ENCODE measurements around the gene FAM3C. TPM values are rescaled to one million over a fixed set of nuclear protein-coding genes. Genes with fewer than 3 reads are reported as not detected.
A peak's percentile ranks its signal among the peaks of the same experiment; 100 is the strongest.
"Not testable (repeated sequence)": the region's sequence is repeated elsewhere in the genome, so short reads cannot be mapped to it uniquely, and the experiment has no call there.

Gene FAM3C
- total RNA-seq, 1 donor from 2014 or later, result 89.7 TPM

DNA sequence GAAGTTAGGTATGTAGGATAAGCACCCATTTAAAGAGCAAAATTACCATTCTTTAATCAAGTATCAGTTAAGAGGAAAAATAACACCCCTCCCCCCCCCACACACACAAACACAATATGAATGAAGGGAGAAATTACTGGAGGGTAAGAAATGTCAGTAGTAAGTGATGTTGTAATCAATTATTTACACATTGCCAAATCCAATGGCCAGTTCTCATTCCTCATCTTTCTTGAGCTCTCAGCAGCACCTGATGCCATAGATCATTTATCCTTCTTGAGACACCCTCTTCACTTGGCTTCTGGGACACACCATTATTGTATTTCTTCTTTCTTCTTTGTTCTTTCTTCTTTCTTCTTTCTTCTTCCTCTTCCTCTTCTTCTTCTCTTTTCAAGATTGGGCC is 33.7 kb upstream of the FAM3C start:
- H3K27me3 ChIP-seq (ENCODE audit: control insufficient read depth, insufficient read depth, low read length), result no peaks in the 10 kb centered on the region
- no peak for TF ChIP-seq CTCF (IDR thresholded peaks at IDR 0.05; ENCODE audit: insufficient read depth, low read length, poor library complexity, severe bottlenecking)
- no peak overlapping the region for H3K4me3 ChIP-seq (ENCODE audit: low read depth, low read length)
- no peaks in the 10 kb centered on the region for H3K36me3 ChIP-seq (ENCODE audit: control insufficient read depth, insufficient read depth, low read length)
- no peak for DNase-seq (ENCODE audit: low read depth)

- Histone ChIP-seq H3K36me3 (ENCODE audit: control insufficient read depth, insufficient read depth, low read length) (no peaks in the 10 kb centered on the region), H3K27me3 (ENCODE audit: control insufficient read depth, insufficient read depth, low read length) (no peaks in the 10 kb centered on the region), H3K4me3 (ENCODE audit: low read depth, low read length) (no peak overlapping the region)
- no peak for TF ChIP-seq CTCF (IDR thresholded peaks at IDR 0.05; ENCODE audit: insufficient read depth, low read length, poor library complexity, severe bottlenecking)
- DNase-seq (ENCODE audit: low read depth), result peak; percentile 77
Measured at GRCh38 chr7:121428855-121429489, 32.9 kb upstream of the FAM3C start.

- H3K4me3 ChIP-seq (ENCODE audit: low read depth, low read length); H3K36me3 ChIP-seq (ENCODE audit: control insufficient read depth, insufficient read depth, low read length); DNase-seq (ENCODE audit: low read depth); H3K27me3 ChIP-seq (ENCODE audit: control insufficient read depth, insufficient read depth, low read length): not testable (repeated sequence)
Measured at GRCh38 chr7:121421743-121422142, 25.6 kb upstream of the FAM3C start.

- no peaks in the 10 kb centered on the region for H3K27me3 ChIP-seq (ENCODE audit: control insufficient read depth, insufficient read depth, low read length)
- no peak for DNase-seq (ENCODE audit: low read depth)
- TF ChIP-seq CTCF (IDR thresholded peaks at IDR 0.05; ENCODE audit: insufficient read depth, low read length, poor library complexity, severe bottlenecking), result no peak
- H3K4me3 ChIP-seq (ENCODE audit: low read depth, low read length), result no peak overlapping the region
- H3K36me3 ChIP-seq (ENCODE audit: control insufficient read depth, insufficient read depth, low read length), result no peaks in the 10 kb centered on the region
Measured at GRCh38 chr7:121420976-121421375, 24.9 kb upstream of the FAM3C start.

DNA sequence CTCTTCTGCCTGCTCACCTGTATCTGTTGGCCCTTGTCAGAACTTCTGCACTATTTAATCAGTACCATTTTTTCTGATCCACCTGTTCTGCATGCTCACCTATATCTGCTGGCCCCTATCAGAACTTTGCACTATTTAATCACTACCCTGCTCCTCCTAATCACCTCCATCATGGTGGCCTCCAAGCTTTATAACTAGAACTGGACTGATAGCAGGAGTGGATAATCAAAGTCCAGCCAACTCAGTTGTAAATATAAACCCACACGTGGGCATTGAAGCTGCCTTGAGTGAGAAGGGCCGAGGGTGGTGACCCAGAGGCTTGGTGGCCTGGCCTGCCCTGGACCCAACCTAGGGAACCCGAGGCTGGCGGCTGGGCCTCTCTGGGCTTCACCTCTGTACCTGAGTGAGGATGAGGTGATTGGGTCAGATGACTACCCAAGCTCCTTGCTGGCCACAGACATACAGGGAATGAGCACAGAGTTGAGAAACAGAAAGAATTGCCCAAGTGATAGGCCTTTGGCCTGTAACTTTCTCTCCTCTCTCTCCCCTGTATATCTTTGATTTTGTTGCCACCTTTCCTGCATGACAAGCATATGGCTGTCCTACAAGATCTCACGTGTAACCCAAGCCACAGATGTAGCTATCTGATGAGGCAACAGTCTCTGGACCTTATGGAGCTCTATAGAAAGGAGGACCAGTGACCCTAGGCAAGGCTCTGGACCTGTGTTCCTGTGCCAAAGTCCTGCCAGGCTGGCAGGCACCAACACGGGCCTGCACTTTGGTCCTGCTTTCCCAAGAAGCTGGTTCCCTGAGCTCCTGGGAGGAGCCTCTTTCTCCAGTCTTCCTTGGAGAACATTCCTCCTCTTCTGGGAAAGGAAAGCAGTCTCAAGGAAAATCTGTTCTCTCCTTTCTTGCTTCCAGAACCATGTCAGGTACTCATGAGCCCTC is 23.4 kb upstream of the FAM3C start:
- DNase-seq (ENCODE audit: low read depth), result no peak
- H3K4me3 ChIP-seq (ENCODE audit: low read depth, low read length), result no peak overlapping the region
- H3K36me3 ChIP-seq (ENCODE audit: control insufficient read depth, insufficient read depth, low read length), result no peaks in the 10 kb centered on the region
- no peak for TF ChIP-seq CTCF (IDR thresholded peaks at IDR 0.05; ENCODE audit: insufficient read depth, low read length, poor library complexity, severe bottlenecking)
- H3K27me3 ChIP-seq (ENCODE audit: control insufficient read depth, insufficient read depth, low read length), result no peaks in the 10 kb centered on the region

DNA sequence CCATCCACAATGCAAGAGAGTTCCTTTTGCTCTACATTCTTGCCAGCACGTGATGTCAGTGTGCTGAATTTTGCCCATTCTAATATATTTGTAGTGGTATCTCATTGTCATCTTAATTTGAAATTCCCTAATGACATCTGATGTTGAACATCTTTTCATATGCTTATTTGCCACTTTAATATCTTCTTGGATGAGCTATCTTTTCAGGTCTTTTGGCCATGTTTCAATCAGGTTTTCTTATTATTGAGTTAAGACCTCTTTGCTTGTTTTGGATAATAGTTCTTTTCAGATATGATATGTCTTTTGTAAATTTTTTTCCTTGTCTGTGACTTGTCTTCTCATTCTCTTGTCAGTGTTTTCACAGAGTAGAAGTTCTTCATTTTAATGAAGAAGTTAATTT is 20.4 kb upstream of the FAM3C start:
- TF ChIP-seq CTCF (IDR thresholded peaks at IDR 0.05; ENCODE audit: insufficient read depth, low read length, poor library complexity, severe bottlenecking), result no peak
- H3K27me3 ChIP-seq (ENCODE audit: control insufficient read depth, insufficient read depth, low read length), result no peaks in the 10 kb centered on the region
- H3K36me3 ChIP-seq (ENCODE audit: control insufficient read depth, insufficient read depth, low read length), result no peaks in the 10 kb centered on the region
- no peak overlapping the region for H3K4me3 ChIP-seq (ENCODE audit: low read depth, low read length)
- DNase-seq (ENCODE audit: low read depth), result no peak
